NCI-H345 treated with DMSO at 0.1 percent for 48 hours (cell line): ENCODE data around the gene DOCK8.

Source experiments
- DNase-seq: peaks from one replicate; lab custom pipeline; 2025; ENCODE audit not compliant: unreplicated experiment; lab: John Stamatoyannopoulos, UW

The DOCK8 gene

GRCh38 chr9:453832-454231 is 239.2 kb downstream of the DOCK8 start:
- no peak for DNase-seq

GRCh38 chr9:456365-456764 is 241.7 kb downstream of the DOCK8 start:
- no peak for DNase-seq

GRCh38 chr9:458590-458989 is 243.9 kb downstream of the DOCK8 start:
- DNase-seq: no peak

- no peak for DNase-seq
Measured at GRCh38 chr9:459491-460444, 245.1 kb downstream of the DOCK8 start.

- DNase-seq: no peak
Measured at GRCh38 chr9:462121-462520, 247.5 kb downstream of the DOCK8 start.

- no peak for DNase-seq
Measured at GRCh38 chr9:462606-463005, 247.9 kb downstream of the DOCK8 start.

- no peak for DNase-seq
Measured at GRCh38 chr9:463455-464171, 248.9 kb downstream of the DOCK8 start.

- DNase-seq: no peak
Measured at GRCh38 chr9:466747-467146, 252.1 kb downstream of the DOCK8 start.

GRCh38 chr9:468766-469426 is 254.2 kb downstream of the DOCK8 start:
- DNase-seq: no peak

- peak; percentile 70 for DNase-seq
Measured at GRCh38 chr9:469672-470551, 255.2 kb downstream of the DOCK8 start.

GRCh38 chr9:470552-471194 is 256.0 kb downstream of the DOCK8 start:
- no peak for DNase-seq

- DNase-seq: no peak
Measured at GRCh38 chr9:471320-471719, 256.7 kb downstream of the DOCK8 start.

GRCh38 chr9:472479-473075 is 257.9 kb downstream of the DOCK8 start:
- DNase-seq: no peak

GRCh38 chr9:477193-477592 is 262.5 kb downstream of the DOCK8 start:
- no peak for DNase-seq

- no peak for DNase-seq
Measured at GRCh38 chr9:479304-479970, 264.8 kb downstream of the DOCK8 start.

GRCh38 chr9:479971-480350 is 265.3 kb downstream of the DOCK8 start:
- DNase-seq: no peak

GRCh38 chr9:482739-483138 is 268.1 kb downstream of the DOCK8 start:
- no peak for DNase-seq

GRCh38 chr9:486156-486555 is 271.5 kb downstream of the DOCK8 start:
- no peak for DNase-seq

GRCh38 chr9:487429-487828 is 272.8 kb downstream of the DOCK8 start:
- DNase-seq: no peak
